ENCODE measurements around the gene ERH. TPM values are rescaled to one million over a fixed set of nuclear protein-coding genes. Genes with fewer than 3 reads are reported as not detected.

The ERH gene
- total and polyA plus RNA-seq, 7 donors, result 76.9 to 130 (median 111) TPM

DNA sequence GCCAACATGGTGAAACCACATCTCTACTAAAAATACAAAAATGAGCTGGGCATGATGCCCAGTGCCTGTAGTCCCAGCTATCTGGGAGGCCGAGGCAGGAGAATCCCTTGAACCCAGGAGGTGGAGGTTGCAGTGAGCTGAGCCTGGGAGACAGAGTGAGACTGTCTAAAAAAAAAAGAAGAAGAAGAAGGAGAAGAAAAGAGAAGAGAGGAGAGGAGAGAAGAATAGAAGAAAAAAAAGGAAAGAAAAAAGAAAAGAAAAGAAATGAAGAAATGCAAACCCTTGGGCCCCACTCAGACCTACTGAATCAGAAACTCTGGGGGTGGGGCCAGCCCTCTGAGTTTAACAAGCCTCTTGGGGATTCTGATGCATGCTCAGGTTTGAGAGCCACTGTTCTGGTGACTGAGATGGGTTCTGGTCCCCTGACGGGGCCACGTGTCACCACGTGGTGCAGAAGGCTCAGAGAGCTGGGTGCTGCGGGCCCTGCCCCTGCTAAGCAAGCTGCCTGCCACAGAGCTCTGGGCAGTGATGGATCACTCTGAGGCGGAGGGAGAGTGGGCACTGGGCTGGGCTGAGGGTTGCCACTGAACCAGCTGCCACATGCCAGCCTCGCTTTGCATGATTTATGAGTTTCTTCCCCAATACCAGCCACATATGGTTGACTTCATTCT, 37.5 kb downstream of the ERH start:
- Histone ChIP-seq H3K27ac (no peak overlapping the region), H3K27me3 (ENCODE audit: insufficient read depth in 3 of 3, low read length in 2 of 3) (no peaks in the 10 kb centered on the region), H3K4me3 (no peak overlapping the region), H3K4me1 (no peaks in the 10 kb centered on the region), H3K9me3 (no peaks in the 10 kb centered on the region), H3K36me3 (ENCODE audit: insufficient read depth in 1 of 2, low read depth in 1 of 2) (no peaks in the 10 kb centered on the region)
- intact Hi-C loops (cut with DNase I), result loop anchor here in 1 of 2 donors (5.0 kb wide), 2 partner anchors 98 to 118 kb away; partner anchors contain the start of gene GALNT16
- DNase-seq (no peak), ATAC-seq (no peak)
- TF ChIP-seq, protein P1, sequence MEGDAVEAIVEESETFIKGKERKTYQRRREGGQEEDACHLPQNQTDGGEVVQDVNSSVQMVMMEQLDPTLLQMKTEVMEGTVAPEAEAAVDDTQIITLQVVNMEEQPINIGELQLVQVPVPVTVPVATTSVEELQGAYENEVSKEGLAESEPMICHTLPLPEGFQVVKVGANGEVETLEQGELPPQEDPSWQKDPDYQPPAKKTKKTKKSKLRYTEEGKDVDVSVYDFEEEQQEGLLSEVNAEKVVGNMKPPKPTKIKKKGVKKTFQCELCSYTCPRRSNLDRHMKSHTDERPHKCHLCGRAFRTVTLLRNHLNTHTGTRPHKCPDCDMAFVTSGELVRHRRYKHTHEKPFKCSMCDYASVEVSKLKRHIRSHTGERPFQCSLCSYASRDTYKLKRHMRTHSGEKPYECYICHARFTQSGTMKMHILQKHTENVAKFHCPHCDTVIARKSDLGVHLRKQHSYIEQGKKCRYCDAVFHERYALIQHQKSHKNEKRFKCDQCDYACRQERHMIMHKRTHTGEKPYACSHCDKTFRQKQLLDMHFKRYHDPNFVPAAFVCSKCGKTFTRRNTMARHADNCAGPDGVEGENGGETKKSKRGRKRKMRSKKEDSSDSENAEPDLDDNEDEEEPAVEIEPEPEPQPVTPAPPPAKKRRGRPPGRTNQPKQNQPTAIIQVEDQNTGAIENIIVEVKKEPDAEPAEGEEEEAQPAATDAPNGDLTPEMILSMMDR (IDR thresholded peaks at IDR 0.05), result no peak
- 72 to 82% (median 72%) methylated on average over 7 of the region's 7 CpGs for WGBS, 3 donors

DNA sequence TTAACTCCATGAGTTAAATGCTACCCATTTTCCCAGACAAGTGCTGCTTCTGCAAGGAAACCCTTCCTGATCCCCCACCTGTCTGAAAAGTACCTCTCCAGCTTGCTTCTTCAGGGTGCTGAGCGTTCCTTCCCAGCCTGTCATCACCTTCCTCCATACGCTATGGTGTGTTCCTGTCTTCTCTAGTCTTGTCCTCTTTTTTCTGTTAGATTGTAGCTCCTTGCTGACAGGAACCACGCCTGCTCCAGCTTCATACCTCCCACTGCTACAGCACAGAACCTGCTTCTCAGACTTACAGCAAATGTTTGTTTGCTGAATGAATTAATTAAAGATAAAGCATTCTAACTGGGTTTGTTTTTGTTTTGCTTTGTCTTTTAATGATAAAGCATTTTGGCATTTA, 39.1 kb downstream of the ERH start:
- no peaks in the 10 kb centered on the region for H3K36me3 ChIP-seq (ENCODE audit: insufficient read depth in 1 of 2, low read depth in 1 of 2)
- TF ChIP-seq, protein P1 (IDR thresholded peaks at IDR 0.05), result no peak
- DNase-seq, result no peak

DNA sequence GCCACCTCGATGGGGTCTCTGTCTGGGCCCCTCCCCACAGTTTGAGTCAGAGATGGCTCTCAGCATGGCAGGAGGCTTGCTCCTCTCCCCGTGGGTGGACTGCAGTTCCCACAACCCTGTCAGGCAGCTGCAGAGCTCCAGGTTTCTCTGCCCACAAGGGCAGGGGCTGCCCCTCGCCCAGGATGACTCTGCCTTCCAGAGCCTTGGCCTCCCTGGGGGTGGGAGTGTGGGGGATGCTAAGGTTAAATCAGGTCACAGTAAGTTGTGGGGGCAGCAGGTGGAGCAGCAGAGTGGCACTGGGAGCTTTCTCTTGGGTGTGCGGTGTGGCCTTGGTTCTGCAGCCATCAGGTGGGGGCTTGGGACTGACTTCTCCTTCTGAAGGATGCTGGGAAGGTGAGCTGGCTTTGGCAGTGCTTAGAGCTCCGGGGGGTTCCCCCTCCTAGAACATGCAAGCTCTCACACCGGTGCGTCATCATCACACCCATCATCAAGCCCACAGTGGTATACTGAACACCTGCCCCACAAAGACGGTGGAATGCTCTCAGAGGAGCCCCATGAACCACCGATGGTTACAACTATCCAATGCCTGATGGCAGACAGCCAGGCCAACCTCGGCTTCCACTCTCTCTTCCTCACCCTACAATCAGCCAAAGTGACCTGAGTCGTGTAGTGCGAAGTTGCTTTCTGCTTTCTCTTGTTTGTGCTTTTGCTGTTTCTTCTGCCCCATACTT, 39.7 kb downstream of the ERH start:
- Histone ChIP-seq H3K9me3 (no peaks in the 10 kb centered on the region), H3K36me3 (ENCODE audit: insufficient read depth in 1 of 2, low read depth in 1 of 2) (no peaks in the 10 kb centered on the region), H3K4me3 (no peak overlapping the region), H3K4me1 (no peaks in the 10 kb centered on the region), H3K27me3 (ENCODE audit: insufficient read depth in 3 of 3, low read length in 2 of 3) (no peaks in the 10 kb centered on the region), H3K27ac (no peak overlapping the region)
- 60 to 73% (median 70%) methylated on average over 12 of the region's 12 CpGs for WGBS, 3 donors
- DNase-seq, result no peak
- intact Hi-C loops (cut with DNase I), result no loop called here
- TF ChIP-seq, protein P1 (IDR thresholded peaks at IDR 0.05), result no peak
- no peak for ATAC-seq

More for the DNA sequence above, 39.1 kb downstream of the ERH start:
- no peak overlapping the region for H3K4me3 ChIP-seq
- no peak overlapping the region for H3K27ac ChIP-seq
- H3K4me1 ChIP-seq, result no peaks in the 10 kb centered on the region
- H3K27me3 ChIP-seq (ENCODE audit: insufficient read depth in 3 of 3, low read length in 2 of 3), result no peaks in the 10 kb centered on the region
- ATAC-seq, result no peak
- WGBS, 3 donors, result 91 to 93% (median 93%) methylated on average over 3 of the region's 3 CpGs
- no peaks in the 10 kb centered on the region for H3K9me3 ChIP-seq
- intact Hi-C loops (cut with DNase I), result no loop called here

DNA sequence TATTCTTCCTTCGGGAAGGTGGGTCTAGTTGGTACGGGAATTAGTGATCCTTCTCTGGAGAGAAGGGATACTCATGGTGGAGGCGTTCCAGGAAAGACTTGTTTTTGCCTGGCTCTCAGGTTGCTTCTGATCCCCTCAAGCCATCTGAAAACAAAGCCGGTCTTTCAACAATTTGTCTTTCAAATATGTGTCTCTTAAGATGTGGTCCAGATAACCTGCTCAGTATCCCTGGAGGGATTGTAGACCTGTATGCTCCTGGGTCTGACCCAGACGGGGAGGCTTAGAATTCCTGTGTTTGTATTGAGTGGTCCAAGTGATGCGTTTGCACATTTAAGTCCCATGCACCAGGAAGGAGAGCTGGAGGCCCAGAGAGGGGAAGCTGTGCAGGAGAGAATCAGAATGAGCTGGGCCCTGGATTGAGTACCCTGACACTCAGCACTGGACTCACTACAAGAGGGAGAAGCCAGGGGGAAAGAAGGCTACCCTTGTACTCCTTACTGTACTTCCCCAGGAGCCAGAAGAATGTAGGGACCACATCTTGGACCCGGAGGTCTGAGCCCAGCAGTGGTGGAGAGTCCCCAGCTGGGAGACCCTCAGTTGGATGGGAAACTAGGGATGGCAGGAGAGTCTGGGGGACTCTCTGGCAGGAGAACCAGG, 40.4 kb downstream of the ERH start:
- Histone ChIP-seq H3K4me3 (no peak overlapping the region), H3K27ac (no peak overlapping the region), H3K4me1 (no peaks in the 10 kb centered on the region), H3K36me3 (ENCODE audit: insufficient read depth in 1 of 2, low read depth in 1 of 2) (no peaks in the 10 kb centered on the region), H3K9me3 (no peaks in the 10 kb centered on the region), H3K27me3 (ENCODE audit: insufficient read depth in 3 of 3, low read length in 2 of 3) (no peaks in the 10 kb centered on the region)
- TF ChIP-seq, protein P1 (IDR thresholded peaks at IDR 0.05), result no peak
- WGBS, 3 donors, result 90 to 91% (median 90%) methylated on average over 7 of the region's 7 CpGs
- ATAC-seq (no peak), DNase-seq (no peak)
- intact Hi-C loops (cut with DNase I), result no loop called here
